ENCODE data around the gene ACADS. TPM values are rescaled to one million over a fixed set of nuclear protein-coding genes. Genes with fewer than 3 reads are reported as not detected.

The ACADS gene
- total and polyA plus RNA-seq, 9 of the 15 experiments (the other 6 are each of a cell fraction or from before 2014, with no cell fraction given), result 0.06 to 20.3 (median 8.8) TPM

GRCh38 chr12:120702637-120703036 is 23.0 kb upstream of the ACADS start (continued):
- TF ChIP-seq YY1 (IDR thresholded peaks at IDR 0.05; ENCODE audit: borderline replicate concordance in 1 of 3, control insufficient read depth in 1 of 3, extremely low read depth in 1 of 3, insufficient read depth in 3 of 3, insufficient read length in 1 of 3, insufficient replicate concordance in 2 of 3, low read depth in 1 of 3, low read length in 2 of 3) (no peak), PPARD (CRISPR knock-in tag; IDR thresholded peaks at IDR 0.05) (no peak)

GRCh38 chr12:120703311-120703942 is 22.2 kb upstream of the ACADS start:
- Histone ChIP-seq H3K9me3 (replicated peaks; ENCODE audit: control insufficient read depth, insufficient read depth, low read depth, low read length) (no peaks in the 10 kb centered on the region), H3K27ac (ENCODE audit: extremely low read depth, low read depth, low read length) (no peak overlapping the region), H3K79me2 (ENCODE audit: control insufficient read depth, insufficient read depth, low read length) (no peaks in the 10 kb centered on the region), H2AFZ (ENCODE audit: low read depth, low read length) (no peak overlapping the region), H3K27me3 (ENCODE audit: control insufficient read depth in 2 of 2, insufficient read depth in 2 of 2, low read length in 2 of 2) (no peaks in the 10 kb centered on the region), H3K9ac (ENCODE audit: insufficient read depth in 1 of 2, low read depth in 2 of 2, low read length in 2 of 2) (no peak overlapping the region), H4K20me1 (replicated peaks; ENCODE audit: control insufficient read depth, insufficient read depth, low read length) (no peaks in the 10 kb centered on the region), H3K4me3 (no peak overlapping the region), H3K4me2 (ENCODE audit: insufficient read depth, low read length) (no peak overlapping the region), H3K9me1 (ENCODE audit: control insufficient read depth, insufficient read depth, low read length) (no peaks in the 10 kb centered on the region), H3K4me1 (replicated peaks in 1 of 2; ENCODE audit: control insufficient read depth in 2 of 2, insufficient read depth in 2 of 2, low read length in 2 of 2) (no peaks in the 10 kb centered on the region), H3K36me3 (ENCODE audit: control insufficient read depth, insufficient read depth, low read length) (peaks cover 55% of the 10 kb centered on the region)
- no TSS peak for BruUV-seq (replicated peaks)
- in situ Hi-C loops (cut with MboI), result no loop called here
- WGBS (ENCODE audit: insufficient coverage, low coverage, missing lambda C conversion rate), result 92% methylated on average over 11 of the region's 11 CpGs
- CTCF ChIA-PET (ENCODE audit: low intra/inter-chr PET ratio), result interaction anchor here (0.6 kb wide), 1 partner anchor 68 kb away, joined by 3 read pairs; no protein-coding TSS in a partner anchor
- FAIRE-seq, result no peak
- ATAC-seq, result no peak
- intact Hi-C loops (cut with micrococcal nuclease), result no loop called here
- no peak for DNase-seq (ENCODE audit: extremely low read depth in 1 of 4, low spot score in 3 of 4)
- POLR2A ChIA-PET, result interaction anchor here (0.8 to 2.5 kb wide), 3 partner anchors 14 to 386 kb away, joined by 3 to 10 read pairs (median 3); no protein-coding TSS in a partner anchor
- TF ChIP-seq KDM4B (IDR thresholded peaks at IDR 0.05; ENCODE audit: borderline replicate concordance in 2 of 2, low read depth in 1 of 2) (no peak), ZNF696 (CRISPR knock-in tag; conservative IDR thresholded peaks at IDR 0.05) (no peak), PHTF2 (CRISPR knock-in tag; IDR thresholded peaks at IDR 0.05) (no peak), SNIP1 (IDR thresholded peaks at IDR 0.05; ENCODE audit: low read depth) (no peak), SRSF3 (IDR thresholded peaks at IDR 0.05; ENCODE audit: insufficient read depth, low read length) (no peak), CBX8 (IDR thresholded peaks at IDR 0.05; ENCODE audit: borderline replicate concordance, extremely low read depth, low read depth, low read length, poor library complexity, severe bottlenecking) (no peak), NFE2 (IDR thresholded peaks at IDR 0.05; ENCODE audit: low read depth) (no peak), ZNF184 (CRISPR knock-in tag; IDR thresholded peaks at IDR 0.05) (no peak), RFX7 (CRISPR knock-in tag; IDR thresholded peaks at IDR 0.05) (no peak), SOX6 (IDR thresholded peaks at IDR 0.05) (no peak), NFIX (CRISPR knock-in tag; IDR thresholded peaks at IDR 0.05; ENCODE audit: low read depth) (no peak), MEIS2 (IDR thresholded peaks at IDR 0.05; ENCODE audit: partially characterized antibody) (no peak), ZNF764 (CRISPR knock-in tag; IDR thresholded peaks at IDR 0.05; ENCODE audit: low read depth) (no peak), SFPQ (IDR thresholded peaks at IDR 0.05; ENCODE audit: low read depth, low read length) (no peak)

Measured in K562 (cell line).